NCI-H2081 treated with DMSO at 0.1 percent for 48 hours (cell line): ENCODE results near the gene MIDN.

ENCODE experiments used
- DNase-seq: peaks from one replicate; lab custom pipeline; 2025; lab: John Stamatoyannopoulos, UW

The MIDN gene

GRCh38 chr19:1259206-1259875, 11.0 kb downstream of the MIDN start:
- DNase-seq = no peak

- DNase-seq = no peak
These were observed 11.7 kb downstream of the MIDN start for GRCh38 chr19:1259876-1260748.

GRCh38 chr19:1260749-1261537, 12.6 kb downstream of the MIDN start:
- peak; percentile 85 for DNase-seq

GRCh38 chr19:1261538-1261797, 13.1 kb downstream of the MIDN start:
- DNase-seq = no peak

- no peak for DNase-seq
These were observed 13.6 kb downstream of the MIDN start for GRCh38 chr19:1261798-1262622.

GRCh38 chr19:1262623-1263123, 14.3 kb downstream of the MIDN start:
- no peak for DNase-seq

- no peak for DNase-seq
These were observed 14.8 kb downstream of the MIDN start for GRCh38 chr19:1263188-1263587.

GRCh38 chr19:1264801-1265614, 16.6 kb downstream of the MIDN start:
- no peak for DNase-seq

- no peak for DNase-seq
These were observed 17.3 kb downstream of the MIDN start for GRCh38 chr19:1265615-1266128.

GRCh38 chr19:1266129-1266915, 17.9 kb downstream of the MIDN start:
- no peak for DNase-seq

- no peak for DNase-seq
These were observed 18.6 kb downstream of the MIDN start for GRCh38 chr19:1266916-1267476.

- no peak for DNase-seq
These were observed 19.3 kb downstream of the MIDN start for GRCh38 chr19:1267477-1268225.

GRCh38 chr19:1268226-1269064, 20.1 kb downstream of the MIDN start:
- DNase-seq = no peak

- peak; percentile 89 for DNase-seq
These were observed 20.7 kb downstream of the MIDN start, which contains the start of gene CIRBP for GRCh38 chr19:1269065-1269477. CIRBP (plus strand) TSS chr19:1269332; CDS start chr19:1270934, 1,602 bp downstream.

GRCh38 chr19:1269478-1270212, 21.3 kb downstream of the MIDN start:
- no peak for DNase-seq

- DNase-seq = no peak
These were observed 21.9 kb downstream of the MIDN start for GRCh38 chr19:1270213-1270853.
